Stimulated activated CD8-positive, alpha-beta memory T cell treated with anti-CD3 and anti-CD28 coated beads, Interleukin-7, amount 100 ng/mL, for 1 hour (primary cell): ENCODE data around the gene HSPA4L.
A peak's percentile ranks its signal among the peaks of the same experiment; 100 is the strongest.

Source experiments
- DNase-seq, 2 donors: peaks; one replicate each; pipeline ENCODE4 v3.0.0-alpha.2; 2020; ENCODE audit warnings: low read depth in 2 of 2

The HSPA4L gene

DNA sequence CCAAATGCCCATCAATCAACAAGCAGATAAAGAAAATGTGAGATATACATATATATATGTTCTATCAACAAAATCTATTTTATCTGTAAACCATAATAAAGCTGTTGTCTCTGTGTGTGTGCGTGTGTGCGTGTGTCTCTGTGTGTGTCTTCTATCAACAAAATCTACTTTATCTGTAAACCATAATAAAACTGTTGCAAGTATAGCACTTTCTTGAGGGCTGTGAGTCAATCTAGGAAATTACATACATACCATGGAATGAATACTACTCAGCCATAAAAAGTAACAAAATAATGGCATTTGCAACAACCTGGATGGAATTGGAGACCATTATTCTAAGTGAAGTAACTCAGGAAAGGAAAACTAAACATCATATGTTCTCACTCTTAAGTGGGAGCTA is 86.1 kb downstream of the HSPA4L start:
- no peak for DNase-seq

DNA sequence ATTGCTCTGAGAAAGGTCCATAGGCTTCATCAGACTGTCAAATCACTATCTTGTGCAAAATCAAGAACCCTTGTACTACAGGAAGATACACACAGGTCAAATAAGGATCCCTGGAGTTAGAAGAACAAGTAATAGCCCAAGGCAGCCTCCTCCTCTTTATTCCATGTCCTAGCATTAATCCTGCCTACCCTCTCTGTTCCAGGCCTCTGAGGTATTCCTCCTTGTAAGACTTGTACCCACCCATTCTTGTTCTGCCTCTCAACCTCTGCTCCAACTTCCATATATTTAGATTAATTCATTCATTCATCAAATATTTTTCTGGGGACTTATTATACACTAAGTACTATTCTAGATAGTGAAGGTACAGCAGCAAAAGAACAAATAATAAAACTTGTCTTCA is 88.2 kb downstream of the HSPA4L start:
- DNase-seq = no peak

DNA sequence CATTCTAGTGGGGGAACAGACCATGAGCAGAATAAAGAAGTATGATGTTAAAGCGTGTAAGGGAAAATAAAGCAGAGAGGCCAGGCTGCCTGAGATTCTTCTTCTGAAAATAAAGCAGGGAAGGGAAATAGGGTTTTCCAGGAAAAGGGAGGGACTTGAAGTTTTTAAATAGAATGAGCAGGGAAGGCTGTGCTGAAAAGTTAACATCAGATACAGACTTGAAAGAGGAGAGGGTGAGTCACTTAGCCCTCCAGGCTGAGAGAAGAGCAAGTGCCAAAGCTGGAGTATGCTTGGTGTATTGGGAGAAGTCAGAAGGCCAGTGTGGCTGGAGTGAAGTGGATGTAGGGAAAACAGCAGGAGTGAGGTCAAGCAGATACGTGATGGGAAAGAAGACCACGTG is 88.6 kb downstream of the HSPA4L start:
- no peak for DNase-seq

- no peak for DNase-seq
These were observed 93.7 kb downstream of the HSPA4L start for GRCh38 chr4:127875791-127876190.

- peak; percentile 87 to 89 for DNase-seq
These were observed 98.8 kb downstream of the HSPA4L start, which contains the start of gene PLK4 for GRCh38 chr4:127880763-127881562. PLK4 (plus strand) TSS chr4:127880893; CDS start chr4:127881135, 242 bp downstream.

GRCh38 chr4:127881563-127881864 is 99.4 kb downstream of the HSPA4L start:
- DNase-seq = no peak

GRCh38 chr4:127888559-127888958 is 106.4 kb downstream of the HSPA4L start:
- no peak for DNase-seq

DNA sequence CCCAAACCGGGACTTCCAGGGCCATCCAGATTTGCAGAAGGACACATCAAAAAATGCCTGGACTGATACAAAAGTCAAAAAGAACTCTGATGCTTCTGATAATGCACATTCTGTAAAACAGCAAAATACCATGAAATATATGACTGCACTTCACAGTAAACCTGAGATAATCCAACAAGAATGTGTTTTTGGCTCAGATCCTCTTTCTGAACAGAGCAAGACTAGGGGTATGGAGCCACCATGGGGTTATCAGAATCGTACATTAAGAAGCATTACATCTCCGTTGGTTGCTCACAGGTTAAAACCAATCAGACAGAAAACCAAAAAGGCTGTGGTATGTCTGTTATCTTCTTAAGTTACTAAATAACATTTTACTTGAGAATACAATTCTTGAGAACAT is 107.8 kb downstream of the HSPA4L start:
- DNase-seq = no peak
